HepG2 (cell line): Measurements from ENCODE around the gene SND1.

Experiments used
- KMT2A ChIP-seq: sonication (generic); formaldehyde crosslinking; IDR thresholded peaks from 2 replicates; pipeline ENCODE4 v1.4.0; 2020; ENCODE audit warnings: missing genetic modification reagents
- ZNF792 ChIP-seq: IDR thresholded peaks from 2 replicates; pipeline ENCODE4 v1.6.1; 2016
- TF ChIP-seq, protein P1 (sequence below): sonication (generic); formaldehyde crosslinking; conservative IDR thresholded peaks from 2 replicates; pipeline ENCODE4 v1.4.0; 2020; ENCODE audit warnings: missing genetic modification reagents

DNA sequence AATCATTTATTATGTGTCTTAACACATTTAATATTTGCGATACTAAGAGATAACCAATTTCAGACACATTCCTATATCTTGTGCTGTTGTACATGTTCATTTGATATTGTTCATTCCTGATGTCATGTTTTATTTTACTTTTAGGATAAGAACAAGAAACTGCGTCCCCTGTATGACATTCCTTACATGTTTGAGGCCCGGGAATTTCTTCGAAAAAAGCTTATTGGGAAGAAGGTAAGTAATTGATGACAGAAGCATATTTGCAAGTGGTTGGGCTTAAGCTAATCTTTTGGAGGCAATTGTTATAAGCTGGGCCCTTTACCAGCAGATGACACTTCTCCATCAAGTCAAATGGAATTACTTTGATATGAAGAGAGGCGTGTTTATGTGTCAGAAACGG, 155.3 kb downstream of the SND1 start:
- TF ChIP-seq, protein P1, sequence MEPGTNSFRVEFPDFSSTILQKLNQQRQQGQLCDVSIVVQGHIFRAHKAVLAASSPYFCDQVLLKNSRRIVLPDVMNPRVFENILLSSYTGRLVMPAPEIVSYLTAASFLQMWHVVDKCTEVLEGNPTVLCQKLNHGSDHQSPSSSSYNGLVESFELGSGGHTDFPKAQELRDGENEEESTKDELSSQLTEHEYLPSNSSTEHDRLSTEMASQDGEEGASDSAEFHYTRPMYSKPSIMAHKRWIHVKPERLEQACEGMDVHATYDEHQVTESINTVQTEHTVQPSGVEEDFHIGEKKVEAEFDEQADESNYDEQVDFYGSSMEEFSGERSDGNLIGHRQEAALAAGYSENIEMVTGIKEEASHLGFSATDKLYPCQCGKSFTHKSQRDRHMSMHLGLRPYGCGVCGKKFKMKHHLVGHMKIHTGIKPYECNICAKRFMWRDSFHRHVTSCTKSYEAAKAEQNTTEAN (CRISPR knock-in tag): no peak
- TF ChIP-seq ZNF792 (CRISPR knock-in tag): no peak
- TF ChIP-seq KMT2A: no peak
